A673 (cell line): ENCODE data around the gene CRY2. TPM values are rescaled to one million over a fixed set of nuclear protein-coding genes. Genes with fewer than 3 reads are reported as not detected.
"Not testable (repeated sequence)": the region's sequence is repeated elsewhere in the genome, so short reads cannot be mapped to it uniquely, and the experiment has no call there.

Experiments used
- BruUV-seq: library from RNA; stranded (reverse); fragments of 400-500 nt; replicated peaks from 2 replicates; lab custom pipeline; 2021; lab: Mats Ljungman, UMichigan
- CTCF ChIA-PET: fragments of 300-600 bp; sonication (Branson Sonifier 250); formaldehyde crosslinking; loops from one replicate; lab custom pipeline; 2022; ENCODE audit warnings: antibody characterized with exemption; lab: Charles Lee
- POLR2A ChIA-PET: fragments of 300-600 bp; sonication (Branson Sonifier 250); formaldehyde crosslinking; loops from one replicate; lab custom pipeline; 2022; ENCODE audit warnings: antibody characterized with exemption; ENCODE audit not compliant: low non-redundant PET; lab: Charles Lee
- DNase-seq: peaks from one replicate; pipeline ENCODE4 v3.0.0-alpha.2; 2015; ENCODE audit warnings: low spot score
- H3K27ac ChIP-seq: fragments of 200-600 bp; sonication (generic); 2 replicates; pipeline ENCODE4 v1.5.1; 2016; ENCODE audit warnings: mixed run types, low read depth, mild to moderate bottlenecking, mixed read lengths, antibody characterized with exemption, low read length; ENCODE audit not compliant: poor library complexity, severe bottlenecking
- H3K27me3 ChIP-seq: fragments of 200-600 bp; sonication (generic); replicated peaks from 2 replicates; pipeline ENCODE4 v1.6.1; 2017; ENCODE audit warnings: mixed run types, low read depth, mild to moderate bottlenecking, mixed read lengths, antibody characterized with exemption, low read length; ENCODE audit not compliant: insufficient read depth, poor library complexity
- H3K36me3 ChIP-seq: fragments of 200-600 bp; sonication (generic); 2 replicates; pipeline ENCODE4 v1.6.1; 2016; ENCODE audit warnings: mixed run types, mild to moderate bottlenecking, mixed read lengths, antibody characterized with exemption, low read length; ENCODE audit not compliant: insufficient read depth, poor library complexity, severe bottlenecking
- H3K4me1 ChIP-seq: fragments of 200-600 bp; sonication (generic); 2 replicates; pipeline ENCODE4 v1.6.1; 2017; ENCODE audit warnings: mixed run types, mild to moderate bottlenecking, mixed read lengths, antibody characterized with exemption, low read length; ENCODE audit not compliant: insufficient read depth, poor library complexity, severe bottlenecking
- H3K4me3 ChIP-seq: fragments of 200-600 bp; sonication (generic); 2 replicates; pipeline ENCODE4 v1.5.1; 2016; ENCODE audit warnings: low read depth, mixed run types, mild to moderate bottlenecking, mixed read lengths, low read length; ENCODE audit not compliant: poor library complexity, severe bottlenecking
- H3K9me3 ChIP-seq: fragments of 200-600 bp; sonication (generic); 2 replicates; pipeline ENCODE4 v1.6.1; 2016; ENCODE audit warnings: mixed run types, low read depth, mild to moderate bottlenecking, mixed read lengths, antibody characterized with exemption, low read length; ENCODE audit not compliant: poor library complexity, severe bottlenecking
- EZH2 ChIP-seq: fragments of 200-600 bp; sonication (generic); IDR thresholded peaks from 2 replicates; pipeline ENCODE4 v1.6.1; 2017; ENCODE audit warnings: borderline replicate concordance, low read depth, mild to moderate bottlenecking, mixed read lengths, antibody characterized with exemption, low read length; ENCODE audit not compliant: poor library complexity, severe bottlenecking
- intact Hi-C: fragments of 100-400 bp; cut with micrococcal nuclease; formaldehyde crosslinking; loops from one replicate; pipeline ENCODE4 v1.10.0; 2022; ENCODE audit not compliant: unreplicated experiment
- total RNA-seq: library from RNA; stranded (reverse); gene quantifications from 2 replicates; pipeline ENCODE4 v1.2.3, GENCODE V29; 2021
- TF ChIP-seq, protein P1 (sequence below): fragments of 300-800, 200-600 bp; sonication (generic); conservative IDR thresholded peaks from 2 replicates; pipeline ENCODE4 v1.5.1; 2017; ENCODE audit warnings: low read depth, mild to moderate bottlenecking, antibody characterized with exemption, low read length, moderate library complexity, mixed read lengths

Gene CRY2
- total RNA-seq, 1 experiment from 2014 or later: 46.4 TPM

- BruUV-seq: no TSS peak
- H3K36me3 ChIP-seq: no peaks in the 10 kb centered on the region
- H3K27ac ChIP-seq: no peak overlapping the region
- no peak overlapping the region for H3K4me3 ChIP-seq
- no peaks in the 10 kb centered on the region for H3K27me3 ChIP-seq
- CTCF ChIA-PET: interaction anchor here (0.6 to 1.2 kb wide), 2 partner anchors 24 to 25 kb away, joined by 3 read pairs; no protein-coding TSS in a partner anchor
- intact Hi-C loops: no loop called here
- DNase-seq: no peak
- H3K9me3 ChIP-seq: no peaks in the 10 kb centered on the region
- H3K4me1 ChIP-seq: peaks cover 26% of the 10 kb centered on the region
- TF ChIP-seq, protein P1, sequence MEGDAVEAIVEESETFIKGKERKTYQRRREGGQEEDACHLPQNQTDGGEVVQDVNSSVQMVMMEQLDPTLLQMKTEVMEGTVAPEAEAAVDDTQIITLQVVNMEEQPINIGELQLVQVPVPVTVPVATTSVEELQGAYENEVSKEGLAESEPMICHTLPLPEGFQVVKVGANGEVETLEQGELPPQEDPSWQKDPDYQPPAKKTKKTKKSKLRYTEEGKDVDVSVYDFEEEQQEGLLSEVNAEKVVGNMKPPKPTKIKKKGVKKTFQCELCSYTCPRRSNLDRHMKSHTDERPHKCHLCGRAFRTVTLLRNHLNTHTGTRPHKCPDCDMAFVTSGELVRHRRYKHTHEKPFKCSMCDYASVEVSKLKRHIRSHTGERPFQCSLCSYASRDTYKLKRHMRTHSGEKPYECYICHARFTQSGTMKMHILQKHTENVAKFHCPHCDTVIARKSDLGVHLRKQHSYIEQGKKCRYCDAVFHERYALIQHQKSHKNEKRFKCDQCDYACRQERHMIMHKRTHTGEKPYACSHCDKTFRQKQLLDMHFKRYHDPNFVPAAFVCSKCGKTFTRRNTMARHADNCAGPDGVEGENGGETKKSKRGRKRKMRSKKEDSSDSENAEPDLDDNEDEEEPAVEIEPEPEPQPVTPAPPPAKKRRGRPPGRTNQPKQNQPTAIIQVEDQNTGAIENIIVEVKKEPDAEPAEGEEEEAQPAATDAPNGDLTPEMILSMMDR: no peak
- no peak for TF ChIP-seq EZH2
- POLR2A ChIA-PET: interaction anchor here (0.6 kb wide), 1 partner anchor 826 kb away, joined by 3 read pairs; no protein-coding TSS in a partner anchor
Observed at GRCh38 chr11:45897556-45897955, 50.3 kb downstream of the CRY2 start.

DNA sequence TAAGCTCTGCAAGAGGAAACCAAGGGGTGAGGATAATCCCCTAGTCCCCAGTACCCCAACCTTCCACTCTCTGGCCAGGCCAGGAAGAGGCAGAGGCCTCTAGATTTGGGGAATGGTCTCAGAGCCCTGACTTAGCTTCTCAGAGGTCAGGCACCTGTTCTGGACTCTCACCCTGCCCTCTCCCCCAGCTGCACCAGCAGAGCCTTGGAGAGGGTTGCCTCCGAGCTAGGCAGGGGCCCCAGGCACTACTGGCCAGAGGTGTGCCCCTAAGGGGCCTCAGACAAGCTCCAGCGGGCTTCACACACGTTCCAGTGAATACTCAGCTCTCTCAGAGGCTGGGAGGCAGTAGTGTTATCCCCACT is 51.8 kb downstream of the CRY2 start:
- H3K36me3 ChIP-seq: no peaks in the 10 kb centered on the region
- no TSS peak for BruUV-seq
- intact Hi-C loops: no loop called here
- ChIA-PET CTCF (interaction anchor here (1.0 to 1.1 kb wide), 2 partner anchors 19 to 26 kb away, joined by 4 read pairs; no protein-coding TSS in a partner anchor), POLR2A (no interaction called here)
- no peaks in the 10 kb centered on the region for H3K9me3 ChIP-seq
- H3K4me3 ChIP-seq: peak overlapping the region; percentile 52
- no peak for TF ChIP-seq EZH2
- TF ChIP-seq, protein P1: no peak
- H3K27ac ChIP-seq: no peak overlapping the region
- peaks cover 26% of the 10 kb centered on the region for H3K4me1 ChIP-seq
- no peak for DNase-seq
- no peaks in the 10 kb centered on the region for H3K27me3 ChIP-seq

- Histone ChIP-seq H3K36me3 (no peaks in the 10 kb centered on the region), H3K4me1 (peaks cover 26% of the 10 kb centered on the region), H3K4me3 (peak overlapping the region; percentile 52), H3K27ac (peak overlapping the region; percentile 94), H3K27me3 (no peaks in the 10 kb centered on the region), H3K9me3 (no peaks in the 10 kb centered on the region)
- no peak for TF ChIP-seq EZH2
- TF ChIP-seq, protein P1: no peak
- CTCF ChIA-PET: interaction anchor here (1.1 kb wide), 1 partner anchor 27 kb away, joined by 4 read pairs; no protein-coding TSS in a partner anchor
- POLR2A ChIA-PET: no interaction called here
- intact Hi-C loops: no loop called here
- DNase-seq: peak; percentile 97
- no TSS peak for BruUV-seq
Observed at GRCh38 chr11:45899448-45900174, 52.3 kb downstream of the CRY2 start.

GRCh38 chr11:45900175-45900800 is 53.0 kb downstream of the CRY2 start:
- POLR2A ChIA-PET, H3K36me3 ChIP-seq, H3K9me3 ChIP-seq, intact Hi-C loops, BruUV-seq, CTCF ChIA-PET, H3K27me3 ChIP-seq: not testable (repeated sequence)
- Histone ChIP-seq H3K4me3 (peak overlapping the region; percentile 52), H3K27ac (peak overlapping the region; percentile 94), H3K4me1 (peaks cover 26% of the 10 kb centered on the region)
- peak; percentile 63 for DNase-seq
